GM19043 (cell line): ENCODE data around the gene APC.
"Not testable (repeated sequence)": the region's sequence is repeated elsewhere in the genome, so short reads cannot be mapped to it uniquely, and the experiment has no call there.

ENCODE experiments used
- ATAC-seq: cut with Tn5 transposase; IDR thresholded peaks from one replicate; pipeline ENCODE4 v1.9.1; 2021; ENCODE audit warnings: low read depth; ENCODE audit not compliant: unreplicated experiment

APC gene

DNA sequence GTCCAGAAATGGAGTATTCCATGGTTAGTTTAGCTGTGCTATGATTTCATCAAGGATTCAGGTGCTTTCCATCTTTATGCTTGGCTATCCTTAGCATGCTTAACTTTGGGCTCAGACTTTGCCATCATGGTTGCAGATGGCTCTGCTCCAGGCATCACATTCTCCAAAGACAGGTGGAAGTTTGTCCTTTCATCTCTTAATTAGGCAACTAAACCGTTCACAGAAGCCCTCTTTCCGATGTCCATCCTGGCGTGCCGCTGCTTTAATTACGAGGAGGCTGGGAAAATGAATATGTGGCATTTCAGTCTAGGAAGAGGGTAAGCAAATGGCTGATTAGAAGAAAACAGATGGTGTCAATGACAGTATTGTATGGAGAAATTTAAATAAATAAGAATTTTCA lies 24.5 kb upstream of the APC start:
- ATAC-seq: no peak

DNA sequence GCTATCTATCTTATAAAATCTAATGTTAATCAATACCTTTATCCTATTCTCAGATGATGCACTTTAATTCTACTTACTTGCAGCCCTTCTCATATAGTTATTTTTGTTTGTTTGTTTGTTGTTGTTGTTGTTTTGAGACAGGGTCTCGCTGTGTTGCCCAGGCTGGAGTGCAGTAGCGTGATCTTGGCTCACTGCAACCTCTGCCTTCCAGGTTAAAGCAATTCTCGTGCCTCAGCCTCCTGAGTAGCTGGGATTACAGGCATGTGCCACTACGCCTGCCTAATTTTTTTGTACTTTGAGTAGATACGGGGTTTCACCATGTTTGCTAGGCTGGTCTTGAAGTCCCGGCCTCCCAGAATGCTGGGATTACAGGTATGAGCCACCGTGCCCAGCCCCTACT lies 20.8 kb upstream of the APC start:
- not testable (repeated sequence) for ATAC-seq

DNA sequence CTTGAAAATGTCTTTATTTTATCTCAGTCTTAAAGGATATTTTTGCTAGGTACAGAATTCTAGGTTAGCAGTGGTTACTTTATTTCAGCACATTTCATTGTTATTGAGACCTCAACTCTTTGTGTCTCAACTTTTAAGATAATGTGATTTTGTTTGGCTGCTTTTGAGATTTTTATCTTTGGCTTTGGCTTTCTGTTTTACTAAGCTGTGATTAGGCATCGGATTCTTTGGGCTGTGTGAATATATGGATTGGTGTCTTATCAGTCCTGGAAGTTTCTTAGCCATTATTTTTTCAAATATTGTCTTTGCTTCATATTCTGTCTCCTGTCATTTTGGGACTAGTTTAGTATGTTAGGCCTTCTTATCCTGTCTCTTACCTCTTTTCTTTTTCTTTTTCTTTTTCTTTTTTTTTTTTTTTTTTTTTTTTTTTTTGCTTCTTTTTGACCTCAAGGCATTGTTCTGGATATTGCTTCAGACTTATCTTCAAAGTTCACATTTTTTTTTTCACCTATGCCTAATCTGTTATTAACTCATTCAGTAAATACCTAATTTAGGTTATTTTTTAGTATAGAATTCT lies 20.1 kb upstream of the APC start:
- ATAC-seq: no peak

DNA sequence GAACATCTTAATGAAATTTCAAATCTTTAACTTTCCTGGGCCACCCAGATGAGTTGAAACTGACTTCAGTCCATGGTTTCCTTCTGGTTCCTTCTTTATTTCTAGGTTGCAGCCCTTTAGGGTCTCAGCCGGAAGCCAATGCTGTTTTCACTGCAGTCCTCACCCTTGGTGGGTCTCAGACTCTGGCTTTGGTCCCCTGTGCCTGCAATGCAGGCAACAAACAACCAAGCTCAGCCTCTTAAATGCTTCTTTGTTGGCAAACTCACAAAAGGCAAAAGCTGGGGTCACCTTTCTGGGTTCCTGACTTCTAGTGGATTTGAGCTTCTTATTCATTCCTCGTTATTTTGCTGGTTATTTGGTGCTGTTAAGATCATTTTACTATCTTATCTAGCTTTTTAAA lies 19.3 kb upstream of the APC start:
- no peak for ATAC-seq

DNA sequence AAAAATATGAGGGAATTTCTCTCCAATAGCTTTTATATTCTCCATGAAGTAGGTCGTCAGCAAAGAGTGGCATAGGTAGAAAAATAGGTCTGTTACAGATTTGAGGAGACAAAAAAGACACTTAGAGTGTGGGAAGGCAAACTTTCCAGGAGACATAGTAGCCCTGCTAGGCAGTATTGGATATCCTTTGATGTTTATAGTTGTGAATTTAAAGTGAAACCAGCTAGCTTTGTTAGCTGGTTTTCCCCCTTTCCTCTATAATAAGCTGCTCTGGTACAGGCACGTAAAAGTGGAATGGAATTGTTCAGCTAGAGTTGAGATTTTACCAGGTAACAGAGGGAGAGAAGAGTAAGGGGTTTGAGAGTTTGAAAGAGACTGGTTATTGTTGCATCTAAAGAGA lies 17.1 kb upstream of the APC start:
- ATAC-seq: no peak

DNA sequence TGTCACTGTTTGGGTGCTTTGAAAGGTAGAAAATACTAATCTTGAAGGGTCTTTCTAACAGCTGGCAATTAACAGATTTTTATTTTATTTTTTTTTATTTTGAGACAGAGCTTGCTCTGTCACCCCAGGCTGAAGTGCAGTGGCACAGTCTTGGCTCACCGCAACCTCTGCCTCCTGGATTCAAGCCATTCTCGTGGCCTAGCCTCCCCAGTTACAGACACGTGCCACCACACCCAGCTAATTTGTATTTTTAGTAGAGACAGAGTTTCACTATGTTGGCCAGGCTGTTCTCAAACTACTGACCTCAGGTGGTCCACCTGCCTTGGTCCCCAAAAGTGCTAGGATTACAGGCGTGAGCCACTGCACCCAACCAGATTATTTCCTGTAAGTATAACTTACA lies 12.8 kb upstream of the APC start:
- no peak for ATAC-seq

DNA sequence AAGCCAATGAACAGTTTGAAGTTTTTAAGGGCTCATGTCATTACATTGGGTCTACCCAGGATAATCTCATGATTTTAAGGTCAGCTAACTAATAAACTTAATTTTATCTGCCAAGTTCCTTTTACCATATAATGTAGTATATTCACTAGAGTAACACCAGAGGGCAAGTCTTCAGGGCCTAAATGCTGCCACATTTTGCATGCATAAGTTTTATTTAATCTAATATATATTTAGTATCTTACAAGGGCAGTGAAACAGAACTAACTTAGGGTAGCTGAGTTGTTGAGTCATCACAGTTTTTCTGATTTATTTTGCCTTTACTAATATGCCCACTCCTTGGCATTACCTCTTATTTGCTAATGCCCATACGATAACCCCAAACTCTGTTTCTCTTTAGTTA lies 8.1 kb upstream of the APC start:
- no peak for ATAC-seq

DNA sequence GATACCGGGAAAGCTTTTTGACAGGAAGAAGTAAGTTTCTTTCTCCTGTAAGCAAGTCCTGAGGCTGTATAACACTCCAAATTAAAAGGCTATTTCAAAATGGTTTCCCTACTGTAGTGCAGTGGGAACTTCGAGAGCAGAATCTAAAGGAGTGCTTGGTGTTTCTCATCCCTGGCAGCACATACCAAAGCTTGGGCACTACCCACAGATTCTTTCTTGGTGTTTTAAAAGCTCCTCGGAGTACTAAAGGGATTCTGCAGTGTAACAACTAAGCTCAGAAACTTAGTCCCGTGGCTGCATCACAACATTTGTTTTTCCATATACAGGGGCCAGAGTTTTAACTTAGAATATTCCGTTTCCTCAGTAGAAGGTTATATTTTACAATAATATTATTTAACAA lies 5.6 kb upstream of the APC start:
- ATAC-seq: no peak

DNA sequence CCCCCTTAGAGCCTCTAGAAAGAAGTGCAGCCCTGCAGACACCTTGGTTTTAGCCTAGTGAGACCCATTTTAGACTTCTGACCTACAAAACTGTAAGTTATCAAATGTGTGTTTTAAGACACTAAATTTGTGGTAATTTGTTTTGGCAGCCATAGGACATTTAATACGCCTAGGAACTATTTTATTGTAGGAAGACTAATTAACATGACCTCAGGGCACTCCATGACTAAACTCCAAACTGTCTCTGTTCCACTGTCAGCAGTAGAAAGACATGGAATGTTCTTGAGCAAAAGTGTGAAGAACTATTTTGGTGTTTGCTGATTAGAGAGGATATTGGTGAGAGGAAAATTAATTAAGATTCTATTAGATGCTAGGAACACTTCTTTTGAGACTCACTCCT lies 4.1 kb upstream of the APC start:
- ATAC-seq: no peak

DNA sequence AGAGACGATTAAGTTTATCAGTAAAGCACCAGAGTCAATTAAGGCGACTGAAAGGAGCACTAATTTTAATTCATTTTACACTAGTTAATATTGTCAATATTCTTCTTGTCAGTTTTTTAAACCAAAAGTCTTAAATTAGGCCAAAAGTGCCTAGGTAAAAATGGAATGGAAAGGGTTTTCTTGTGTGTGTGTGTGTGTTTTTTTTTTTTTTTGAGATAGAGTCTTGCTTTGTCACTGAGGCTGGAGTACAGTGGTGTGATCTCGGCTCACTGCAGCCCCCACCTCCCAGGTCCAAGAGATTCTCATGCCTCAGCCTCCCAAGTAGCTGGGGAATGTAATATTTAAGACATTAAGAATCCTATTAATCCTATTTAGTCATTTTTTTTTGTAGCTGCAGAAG lies 3.1 kb upstream of the APC start:
- no peak for ATAC-seq

DNA sequence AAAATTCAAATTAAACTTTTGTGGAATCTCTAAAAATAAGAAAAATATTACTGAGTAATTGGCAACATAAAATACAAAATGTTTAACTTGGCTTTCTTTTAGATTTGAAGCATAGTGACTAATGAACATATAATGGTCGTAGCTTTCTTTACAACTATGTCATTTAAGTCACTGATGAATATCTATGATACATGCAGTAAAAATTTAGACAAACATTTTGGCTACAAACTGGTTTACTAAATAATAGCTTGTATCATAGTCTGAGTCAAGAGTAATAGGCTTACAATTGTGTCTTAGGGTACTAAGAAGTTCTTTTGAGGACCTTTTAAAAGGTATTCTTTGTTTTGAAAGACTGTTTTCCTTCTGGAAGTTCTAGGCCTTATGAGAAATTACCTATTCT lies 2.0 kb upstream of the APC start:
- no peak for ATAC-seq

DNA sequence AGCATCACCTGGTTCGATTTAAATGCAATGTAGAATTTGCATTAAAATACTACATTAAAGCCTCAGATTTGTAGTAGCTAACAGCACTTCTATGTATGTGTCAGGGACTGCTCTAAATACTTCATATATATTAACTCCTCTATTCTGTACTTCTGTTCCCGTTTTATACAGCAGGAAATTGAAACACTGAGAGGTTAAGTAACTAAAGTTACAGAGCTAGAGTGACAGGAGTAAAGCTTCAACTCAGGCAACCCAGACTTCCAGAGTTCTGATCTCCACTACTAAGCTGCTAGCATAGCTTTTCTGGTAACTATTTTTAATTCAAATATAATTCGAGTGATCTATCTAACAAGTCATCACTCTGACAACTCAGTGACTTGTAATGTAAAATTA lies 619 bp upstream of the APC start:
- no peak for ATAC-seq

DNA sequence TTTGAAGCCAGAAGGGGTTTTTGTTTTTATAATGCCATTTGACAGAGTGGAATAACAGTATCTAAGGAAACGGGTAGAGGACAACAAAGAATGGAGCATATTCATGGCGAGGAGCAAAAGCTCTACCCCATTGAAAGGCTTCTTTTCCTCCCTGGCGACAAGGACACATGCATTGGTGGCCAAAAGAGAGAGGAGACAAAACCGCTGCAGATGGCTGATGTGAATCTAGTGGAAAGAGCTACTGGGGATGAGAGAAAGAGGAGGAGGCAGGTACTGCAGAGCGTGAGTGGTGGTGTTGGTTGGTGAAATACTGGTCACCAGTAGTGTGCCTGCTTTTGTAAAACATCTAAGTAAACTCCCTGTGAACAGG lies 491 bp downstream of the APC start:
- peak; percentile 22 for ATAC-seq

DNA sequence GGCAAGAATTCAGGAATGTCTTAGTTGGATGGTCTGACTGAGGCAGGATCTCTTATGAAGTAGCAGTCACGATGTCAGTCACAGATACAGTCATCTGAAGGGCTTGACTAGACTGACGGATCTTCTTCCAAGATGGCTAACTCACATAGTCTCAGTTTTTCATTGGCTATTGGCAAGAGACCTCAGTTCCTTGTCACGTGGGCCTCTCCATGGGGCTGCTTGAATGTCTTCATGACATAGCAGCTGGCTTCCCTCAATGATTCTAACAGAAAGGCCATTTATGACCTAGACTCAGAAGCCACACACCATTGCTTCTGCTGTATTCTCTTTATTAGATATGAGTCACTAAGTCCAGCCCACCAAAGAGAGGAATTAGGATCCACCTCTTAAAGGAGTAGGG lies 4.7 kb downstream of the APC start:
- ATAC-seq: no peak

DNA sequence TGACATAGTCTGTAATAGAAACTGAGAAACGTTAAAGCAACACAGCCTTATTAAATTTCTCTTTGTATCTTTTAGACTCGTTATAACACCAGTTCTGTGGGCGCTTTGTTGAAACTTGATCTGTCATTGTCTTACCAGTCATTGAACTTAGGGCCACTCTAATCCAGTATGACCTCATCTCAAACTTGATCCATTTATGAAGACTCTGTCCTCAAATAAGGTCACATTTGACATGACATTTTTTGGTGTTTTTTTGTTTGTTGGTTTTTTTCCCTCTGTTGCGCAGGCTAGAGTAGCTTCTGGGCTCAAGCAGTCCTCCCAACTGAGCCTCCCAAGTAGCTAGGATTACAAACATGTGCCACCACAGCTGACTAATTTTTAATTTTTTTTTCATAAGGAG lies 5.9 kb downstream of the APC start:
- no peak for ATAC-seq

DNA sequence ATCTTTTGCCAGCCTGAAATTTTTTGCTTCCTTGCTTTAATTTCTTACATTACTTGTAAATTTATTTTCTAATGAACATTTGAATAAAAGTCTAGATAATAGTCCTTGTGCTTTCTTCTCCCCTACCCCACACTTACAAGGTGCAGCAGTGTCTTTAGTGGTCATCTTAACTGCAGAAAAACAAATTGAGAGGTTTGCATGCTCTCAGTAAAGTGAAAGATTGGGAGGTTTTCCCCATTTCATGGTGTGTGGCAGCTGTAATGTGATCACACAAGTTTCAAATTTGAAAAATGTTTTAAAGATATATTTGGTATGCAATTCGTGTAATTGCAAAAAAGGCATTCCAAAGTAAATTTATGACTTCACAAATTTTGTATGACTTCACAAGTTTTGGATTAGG lies 14.7 kb downstream of the APC start:
- ATAC-seq: no peak

DNA sequence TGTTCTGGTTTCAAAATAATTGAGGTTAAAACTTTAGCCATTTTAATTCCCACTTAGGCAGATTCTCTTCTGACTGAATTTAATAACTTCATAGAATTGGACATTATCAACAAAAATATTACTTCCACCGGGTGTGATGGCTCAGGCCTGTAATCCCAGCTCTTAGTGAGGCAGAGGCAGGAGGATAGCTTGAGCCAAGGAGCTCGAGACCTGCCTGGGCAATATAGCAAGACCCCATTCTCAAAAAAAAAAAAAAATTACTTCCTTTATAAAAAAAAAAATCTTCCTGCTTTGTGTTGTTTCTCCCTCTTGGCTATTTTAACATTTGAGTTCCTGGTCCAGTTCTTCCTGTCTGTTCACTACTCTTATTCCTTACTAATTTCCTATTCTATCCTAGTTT lies 18.0 kb downstream of the APC start:
- no peak for ATAC-seq

DNA sequence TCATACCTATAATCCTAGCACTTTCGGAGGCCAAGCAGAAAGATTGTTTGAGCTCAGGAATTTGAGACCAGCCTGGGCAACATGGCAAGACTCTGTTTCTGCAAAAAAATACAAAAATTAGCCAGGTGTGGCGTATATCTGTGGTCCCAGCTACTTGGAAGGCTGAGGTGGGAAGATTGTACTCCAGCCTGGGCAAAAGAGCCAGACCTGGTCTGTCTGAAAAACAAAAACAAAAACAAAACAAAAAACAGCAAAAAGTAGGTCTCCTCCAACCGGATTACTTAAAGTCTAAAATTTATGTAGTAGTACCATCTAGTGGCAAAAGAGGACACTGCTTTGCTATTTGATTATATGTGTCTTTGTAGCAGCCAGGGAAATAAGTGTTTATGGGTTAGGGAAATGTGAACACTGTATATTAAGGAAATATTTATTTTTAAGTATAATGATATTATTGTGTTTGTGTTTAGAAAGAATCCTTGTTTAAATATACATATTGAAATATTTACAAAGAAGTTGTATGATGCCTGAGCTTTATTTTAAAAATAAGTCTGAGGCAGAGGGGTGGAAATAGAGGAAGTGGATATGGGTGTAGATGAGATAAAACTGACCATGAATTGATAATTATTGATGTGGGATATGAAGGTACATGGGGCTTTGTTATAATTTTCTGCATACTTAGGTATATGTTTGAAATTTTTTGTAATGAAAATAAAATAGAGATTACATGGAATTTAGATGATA lies 20.0 kb downstream of the APC start:
- peak; percentile 91 for ATAC-seq

DNA sequence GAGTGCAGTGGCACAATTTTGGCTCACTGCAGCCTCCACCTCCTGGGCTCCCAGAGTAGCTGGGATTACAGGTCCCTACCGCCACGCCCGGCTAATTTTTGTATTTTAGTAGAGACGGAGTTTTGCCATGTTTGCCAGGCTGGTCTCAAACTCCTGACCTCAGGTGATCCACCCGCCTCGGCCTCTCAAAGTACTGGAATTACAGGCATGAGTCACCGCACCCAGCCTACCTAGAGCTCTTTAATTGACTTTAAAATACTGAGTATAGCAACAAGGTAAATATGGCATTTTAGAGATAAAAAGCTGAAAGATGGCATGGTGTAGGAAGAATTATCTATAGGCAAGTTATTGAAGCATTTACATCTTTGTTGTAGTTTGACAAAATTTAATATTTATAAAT lies 21.0 kb downstream of the APC start:
- ATAC-seq: no peak

DNA sequence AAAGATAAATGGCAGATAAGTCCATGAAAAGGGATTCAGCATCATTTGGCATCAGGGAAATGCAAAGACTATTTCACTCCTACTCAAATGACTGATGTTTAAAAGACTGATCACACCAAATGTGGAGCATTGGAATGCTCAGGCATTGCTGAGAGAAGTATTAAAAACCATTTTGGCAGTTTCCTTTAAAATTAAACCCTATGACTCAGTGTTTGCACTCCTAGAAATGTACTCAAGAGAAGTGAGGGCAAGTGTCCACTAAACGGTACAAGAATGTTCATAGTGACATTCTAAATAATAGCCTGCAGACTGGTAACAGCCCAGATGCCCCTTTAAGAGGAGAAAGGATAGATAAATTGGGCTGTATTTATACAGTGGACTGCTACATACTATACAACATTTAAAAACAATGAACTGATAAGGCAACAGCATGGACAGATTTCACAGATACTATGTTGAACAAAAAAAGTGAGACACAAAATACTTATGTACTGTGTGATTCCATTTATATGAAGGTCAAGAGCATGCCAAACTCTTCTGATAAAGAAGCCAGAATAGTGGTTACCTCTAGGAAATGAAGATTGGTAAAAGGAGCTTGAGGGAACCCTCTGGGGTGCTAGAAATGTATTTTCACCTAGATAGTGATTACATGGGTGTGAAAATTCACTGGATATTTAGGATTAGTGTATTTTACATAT lies 24.6 kb downstream of the APC start:
- no peak for ATAC-seq

DNA sequence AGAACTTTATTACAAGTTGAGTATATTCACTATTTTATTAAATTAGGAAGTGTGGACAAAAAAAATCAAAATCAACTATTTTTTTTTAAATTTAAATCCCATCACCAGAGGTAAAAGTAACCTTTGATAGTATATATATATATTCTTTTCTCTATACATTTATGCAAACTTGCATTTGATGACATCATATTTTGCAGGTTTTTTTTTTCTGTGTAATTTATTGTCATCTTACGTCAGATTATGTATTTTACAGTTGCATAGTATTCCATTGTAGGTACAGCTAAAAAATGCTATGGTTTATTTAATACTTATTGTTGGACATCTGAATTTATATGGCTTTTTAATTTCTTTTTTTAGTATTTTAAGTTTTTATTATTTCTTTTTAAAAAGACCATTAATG lies 25.5 kb downstream of the APC start:
- no peak for ATAC-seq

DNA sequence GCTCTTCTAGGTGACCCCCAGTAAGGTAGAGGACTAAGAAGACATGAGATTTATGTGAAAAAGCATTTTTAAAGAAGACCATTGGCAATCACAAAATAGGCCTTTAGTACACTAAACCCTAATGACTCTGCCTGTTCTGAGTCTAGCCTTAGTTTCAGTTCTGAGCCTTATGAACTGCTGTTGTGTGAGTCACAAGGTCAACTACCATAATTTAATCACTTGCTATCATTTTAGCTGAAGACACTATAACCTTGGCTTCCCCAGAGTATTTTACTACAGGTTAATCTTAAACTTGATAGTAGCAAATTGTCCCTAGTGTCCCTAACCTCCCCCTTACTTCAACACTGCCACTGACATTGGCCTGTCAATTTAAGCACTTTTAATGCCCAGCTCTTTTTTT lies 34.4 kb downstream of the APC start:
- no peak for ATAC-seq
